SK-N-MC (cell line): ENCODE data around the gene TFEB.

Experiments used
- EZH2 ChIP-seq: fragments of 200-600 bp; sonication (generic); IDR thresholded peaks from one replicate; pipeline ENCODE4 v1.6.1; 2017; ENCODE audit warnings: antibody characterized with exemption
- POLR2AphosphoS5 ChIP-seq: IDR thresholded peaks from 2 replicates; pipeline ENCODE4 v1.6.1; 2012; ENCODE audit warnings: mild to moderate bottlenecking, low read depth, low read length, borderline replicate concordance

DNA sequence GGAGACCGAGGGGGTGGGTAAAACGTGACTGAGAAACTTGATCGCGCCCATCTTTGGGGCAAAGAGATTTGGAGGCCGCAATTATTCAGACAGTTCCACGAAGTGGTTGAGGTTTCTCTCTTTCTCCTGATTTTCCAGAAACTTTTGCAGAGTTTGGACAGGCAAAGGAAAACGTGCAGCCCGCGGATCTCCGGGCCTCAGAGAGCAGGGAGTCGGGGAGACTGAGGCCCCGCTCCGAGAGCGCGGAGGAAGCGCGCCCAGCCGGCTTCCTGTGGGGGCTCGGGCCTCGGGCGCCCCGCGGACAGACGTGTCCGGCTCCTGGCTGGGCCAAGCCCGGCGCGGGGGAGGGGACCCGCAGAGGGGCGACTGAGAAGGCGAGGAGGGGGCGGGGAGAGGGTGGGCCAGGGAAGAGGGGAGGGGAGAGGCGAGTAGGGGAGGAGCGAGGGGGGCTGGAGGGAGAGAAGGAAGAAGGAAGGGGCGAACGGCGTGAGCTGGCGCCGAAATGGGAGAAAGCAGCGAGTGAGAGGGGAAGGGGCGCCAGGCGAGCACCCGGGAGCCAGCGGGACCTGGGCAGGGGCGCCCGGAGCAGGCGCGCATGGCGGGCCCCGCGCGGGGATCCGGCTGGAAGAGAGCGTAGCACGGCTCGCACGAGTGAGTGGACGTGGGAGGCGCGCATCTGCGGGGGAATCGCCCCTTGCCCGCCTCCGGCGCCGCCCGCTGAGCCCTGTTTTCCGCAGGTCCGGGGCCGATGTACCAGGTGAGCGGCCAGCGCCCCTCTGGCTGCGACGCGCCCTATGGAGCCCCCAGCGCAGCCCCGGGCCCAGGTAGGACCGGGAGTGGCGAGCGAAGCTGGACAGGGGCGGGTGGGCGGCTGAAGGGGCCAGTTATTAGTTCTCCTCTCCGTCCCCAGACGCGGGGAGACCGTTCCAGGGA, 97.1 kb downstream of the TFEB start, which contains the start of gene MDFI:
- TF ChIP-seq EZH2 = no peak
- TF ChIP-seq POLR2AphosphoS5 = peak; percentile 74; the same call in 1 of the 2 replicates
